ENCODE data around the gene ATAD3A.

Gene ATAD3A

DNA sequence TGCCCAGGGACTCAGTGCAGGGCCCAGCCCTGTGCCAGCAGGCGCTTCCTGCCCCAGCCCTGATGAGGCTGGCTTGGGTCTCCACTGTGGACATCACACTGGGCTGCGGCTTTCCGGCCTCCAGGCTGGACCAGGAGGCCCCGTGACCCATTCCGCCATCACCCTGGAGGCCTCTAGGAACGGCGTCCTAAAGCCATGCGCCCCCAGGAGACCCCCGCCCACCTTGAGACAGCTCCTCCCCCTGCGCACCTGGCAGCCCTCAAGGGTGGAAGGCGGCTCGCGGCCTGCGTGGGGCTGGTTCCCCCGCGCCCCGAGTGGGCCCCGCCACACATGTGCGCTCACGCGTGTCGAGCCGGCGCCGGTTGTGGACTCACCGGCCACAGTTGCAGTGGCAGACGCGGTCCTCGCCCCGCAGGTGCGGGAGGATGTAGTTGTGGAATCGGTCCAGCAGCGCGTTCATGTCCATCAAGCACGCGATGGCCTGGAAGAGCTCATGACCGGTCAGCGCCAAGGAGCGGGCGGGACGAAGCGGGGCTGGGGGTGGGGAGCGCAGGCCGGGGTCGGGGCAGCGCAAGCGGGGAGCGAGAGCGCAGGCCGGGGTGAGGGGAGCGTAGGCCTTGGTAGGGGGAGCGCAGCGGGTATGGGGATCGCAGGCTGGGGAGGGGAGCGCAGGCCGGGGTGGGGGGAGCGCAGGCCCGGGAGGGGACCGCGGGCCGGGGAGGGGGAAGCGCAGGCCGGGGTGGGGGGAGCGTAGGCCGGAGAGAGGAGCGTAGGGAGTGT lies 27.5 kb downstream of the ATAD3A start:
- no peak for DNase-seq (ENCODE audit: low read depth in 2 of 2)

DNA sequence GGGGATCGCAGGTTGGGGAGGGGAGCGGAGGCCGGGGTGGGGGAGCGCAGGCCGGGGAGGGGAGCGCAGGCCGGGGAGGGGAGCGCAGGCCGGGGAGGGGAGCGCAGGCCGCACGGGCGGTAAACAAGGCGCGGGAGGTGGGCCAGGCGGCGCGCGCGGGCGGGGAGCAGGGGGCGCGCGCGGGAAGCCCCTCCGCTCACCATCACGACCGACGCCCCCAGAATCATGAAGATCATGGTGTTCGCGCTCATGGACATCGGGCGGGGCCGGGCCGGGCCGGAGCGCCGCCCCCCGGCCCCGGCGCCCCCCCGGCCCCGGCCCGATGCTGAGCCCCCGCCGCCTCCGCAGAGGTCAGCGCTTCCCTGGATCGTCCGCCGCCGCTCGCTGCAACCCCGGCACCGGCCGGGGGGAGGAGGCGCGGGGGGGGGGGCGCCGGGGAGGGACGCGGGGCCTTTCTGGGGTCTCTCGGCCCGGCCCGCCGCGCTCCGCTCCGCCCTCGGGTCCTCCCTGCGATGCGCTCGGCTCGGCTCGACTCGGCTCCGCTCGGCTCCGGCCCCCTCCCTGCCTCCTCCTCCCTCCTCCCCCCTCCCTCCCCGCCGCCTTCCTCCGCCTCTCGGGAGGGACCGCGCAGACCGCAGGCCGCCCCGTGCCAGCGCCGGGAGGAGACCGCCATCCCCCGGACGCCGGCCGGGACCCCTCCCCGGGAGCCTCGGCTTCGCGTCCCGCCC lies 28.3 kb downstream of the ATAD3A start, which contains the start of gene TMEM240:
Gene TMEM240 (minus strand): TSS at position 535 of the 728 bp plus-strand sequence. CDS start 278 bp downstream, at position 257.
- peak; percentile 41 to 45 for DNase-seq (ENCODE audit: low read depth in 2 of 2)

GRCh38 chr1:1540818-1541628 lies 29.1 kb downstream of the ATAD3A start:
- no peak for DNase-seq (ENCODE audit: low read depth in 2 of 2)

DNA sequence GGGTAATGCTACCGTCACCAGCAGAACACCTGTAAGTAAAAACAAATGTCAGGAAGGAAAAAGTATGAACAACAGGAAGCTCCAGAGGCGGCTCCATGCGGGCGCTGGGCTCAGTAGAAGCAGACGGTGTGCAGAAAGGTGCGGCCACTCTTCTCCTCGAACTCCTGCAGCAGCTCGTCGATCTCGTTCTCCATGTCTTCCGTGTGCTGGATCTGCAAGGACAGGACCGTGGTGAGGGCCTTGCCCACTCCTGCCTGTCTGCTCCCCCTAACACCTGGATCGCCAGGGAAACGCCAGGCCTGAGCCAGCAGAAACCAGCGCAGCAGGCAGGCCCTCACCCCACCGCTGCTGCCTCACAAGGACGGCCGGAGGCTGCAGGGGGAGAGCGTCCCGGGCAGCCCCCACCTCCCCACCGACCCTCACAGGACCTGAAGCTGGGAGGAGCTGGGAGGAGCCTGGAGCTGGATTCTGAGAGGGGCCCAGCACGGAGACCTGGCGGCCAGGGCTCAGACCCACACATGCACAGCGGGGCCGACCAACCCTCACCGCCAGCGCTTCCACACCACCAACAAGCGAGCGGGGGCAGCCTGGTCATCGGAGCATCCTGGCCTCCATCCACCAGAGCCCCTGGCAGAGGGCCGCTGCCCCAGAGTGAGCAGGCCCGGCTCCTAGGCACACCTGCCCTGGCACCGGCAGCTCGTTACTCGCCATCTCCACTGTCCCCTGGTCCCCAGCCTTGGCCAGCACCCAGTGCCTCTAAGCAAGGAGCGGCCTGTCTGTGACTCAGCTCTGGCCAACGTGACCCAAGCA lies 30.2 kb downstream of the ATAD3A start:
- DNase-seq (ENCODE audit: low read depth in 2 of 2) = no peak

- no peak for DNase-seq (ENCODE audit: low read depth in 2 of 2)
Measured at GRCh38 chr1:1542766-1543705, 31.1 kb downstream of the ATAD3A start.

DNA sequence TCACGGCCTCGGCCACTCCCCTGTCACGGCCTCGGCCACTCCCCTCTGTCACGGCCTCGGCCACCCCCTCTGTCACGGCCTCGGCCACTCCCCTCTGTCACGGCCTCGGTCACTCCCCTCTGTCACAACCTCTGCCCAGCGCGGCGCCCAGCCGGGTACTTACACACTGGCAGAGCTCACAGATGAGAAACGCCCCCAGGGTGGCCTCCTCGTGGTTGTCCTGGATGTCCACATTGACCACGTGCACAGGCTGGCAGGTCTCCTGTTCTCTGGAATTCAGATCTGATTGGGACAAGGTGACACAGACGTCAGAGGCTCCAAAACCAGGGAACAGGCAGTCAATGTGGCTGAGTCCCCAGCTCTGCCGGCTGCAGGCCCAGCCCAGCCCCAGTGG lies 31.7 kb downstream of the ATAD3A start:
- DNase-seq (ENCODE audit: low read depth in 2 of 2) = no peak

DNA sequence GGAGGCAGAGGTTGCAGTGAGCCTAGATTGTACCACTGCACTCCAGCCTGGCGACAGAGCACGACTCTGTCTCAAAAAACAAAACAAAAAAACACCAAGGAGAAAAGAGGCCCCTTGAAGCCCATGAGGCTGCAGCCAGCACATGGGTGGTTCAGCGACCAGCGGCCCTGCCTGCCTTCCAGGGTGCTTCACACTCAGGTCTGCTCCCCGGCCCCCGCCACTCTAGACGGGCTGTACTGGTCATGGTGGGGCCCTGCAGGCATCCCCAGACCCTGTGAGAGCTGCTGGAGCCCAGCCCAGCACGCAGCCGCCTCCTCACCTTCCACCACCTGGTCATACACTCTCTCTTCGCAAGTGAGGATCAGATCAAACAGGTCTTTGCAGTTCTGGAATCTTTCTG lies 32.6 kb downstream of the ATAD3A start:
- DNase-seq (ENCODE audit: low read depth in 2 of 2) = no peak

DNA sequence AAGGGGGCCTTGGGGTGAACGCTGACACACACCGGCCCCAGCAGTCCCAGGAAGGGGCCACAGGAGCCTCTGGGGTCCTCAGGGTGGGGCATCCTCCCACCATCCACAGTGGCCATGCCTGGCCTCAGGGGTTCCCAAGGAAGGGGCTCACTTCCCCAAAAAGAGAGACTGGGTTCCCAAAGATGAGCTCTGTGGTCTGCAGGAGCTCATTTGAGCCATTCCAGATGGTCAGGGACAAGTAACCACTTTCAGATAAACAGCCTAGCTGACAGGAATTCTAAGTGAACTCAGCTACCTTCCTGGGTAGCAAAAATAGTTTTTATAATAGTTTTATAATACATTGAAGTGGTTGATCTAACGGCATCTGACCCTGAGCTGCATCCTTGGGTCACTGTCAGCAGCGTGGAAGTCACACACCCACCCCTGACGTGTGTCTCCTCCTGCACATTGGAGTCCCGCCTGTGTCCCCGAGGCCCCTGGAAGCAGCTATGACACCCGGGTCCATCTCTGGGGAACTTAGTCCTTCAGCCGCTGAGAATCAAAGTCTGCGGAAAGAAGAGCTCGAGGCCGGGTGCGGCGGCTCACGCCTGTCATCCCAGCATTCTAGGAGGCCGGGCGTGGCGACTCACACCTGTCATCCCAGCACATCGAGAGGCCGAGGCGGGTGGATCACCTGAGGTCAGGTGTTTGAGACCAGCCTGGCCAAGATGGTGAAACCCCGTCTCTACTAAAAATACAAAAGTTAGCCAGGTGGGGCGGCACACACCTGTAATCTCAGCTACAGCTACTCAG lies 34.2 kb downstream of the ATAD3A start:
- DNase-seq (ENCODE audit: low read depth in 2 of 2) = no peak

DNA sequence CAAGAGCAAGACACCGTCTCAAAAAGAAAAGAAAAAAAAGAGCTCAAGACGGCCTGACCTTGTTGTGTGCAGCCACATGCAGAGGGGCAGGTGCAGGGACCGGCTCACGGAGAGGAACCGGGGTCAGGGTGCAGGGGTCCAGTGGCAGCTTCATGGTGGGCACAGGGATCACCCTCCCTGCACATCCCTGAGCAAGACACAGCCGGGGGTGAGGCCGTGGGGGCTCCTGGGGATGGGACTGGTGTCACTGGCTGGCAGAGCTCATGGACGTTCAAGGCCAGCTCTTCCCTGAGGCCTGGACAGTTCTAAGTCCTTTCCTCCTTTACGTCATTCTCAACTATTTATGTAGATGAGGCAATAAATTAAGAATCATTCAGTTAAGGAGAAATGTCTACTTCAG lies 35.0 kb downstream of the ATAD3A start:
- DNase-seq (ENCODE audit: low read depth in 2 of 2) = no peak

GRCh38 chr1:1547476-1547875 lies 35.5 kb downstream of the ATAD3A start:
- DNase-seq (ENCODE audit: low read depth in 2 of 2) = no peak

- DNase-seq (ENCODE audit: low read depth in 2 of 2) = no peak
Measured at GRCh38 chr1:1548591-1548990, 36.6 kb downstream of the ATAD3A start.

- no peak for DNase-seq (ENCODE audit: low read depth in 2 of 2)
Measured at GRCh38 chr1:1550087-1550486, 38.1 kb downstream of the ATAD3A start.

DNA sequence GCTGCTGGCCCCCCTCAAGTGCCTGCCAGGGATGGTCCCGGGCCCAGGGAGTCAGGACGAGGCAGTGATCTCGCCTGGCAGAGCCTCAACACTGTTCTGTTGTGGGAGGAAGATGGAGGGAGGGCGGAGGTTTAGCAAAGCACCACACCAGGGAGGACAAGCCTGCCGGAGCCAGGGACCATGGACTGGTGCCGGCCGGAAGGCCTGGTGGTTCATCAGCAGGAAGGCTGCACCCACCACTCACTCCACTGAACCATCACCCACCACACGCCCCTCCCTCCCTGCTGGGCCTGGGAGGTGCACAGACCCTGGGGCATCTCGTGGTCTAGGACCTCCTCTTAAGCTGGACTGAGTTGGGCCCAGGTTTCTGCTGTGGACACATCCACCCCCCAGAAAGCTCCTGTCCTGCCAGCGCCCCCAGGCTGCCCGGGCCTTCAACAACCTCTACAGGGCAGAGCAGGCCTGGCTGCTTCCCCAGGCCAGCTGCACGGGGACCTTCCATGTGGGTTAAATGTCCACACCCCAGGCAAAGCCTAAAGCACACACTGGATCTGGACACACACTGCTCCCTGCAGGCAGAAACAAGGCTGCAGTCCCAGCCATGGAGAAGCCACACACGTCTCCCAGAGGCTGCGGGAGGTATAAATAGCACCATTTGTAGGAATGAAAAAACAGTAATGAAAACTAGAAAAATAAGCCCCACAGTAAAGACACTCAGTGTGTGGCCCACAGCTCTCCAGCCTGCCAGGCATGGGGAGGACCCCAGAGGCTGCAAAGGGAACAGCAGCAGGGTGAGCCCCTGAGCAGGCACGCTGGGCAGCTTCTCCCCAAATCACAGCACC lies 38.9 kb downstream of the ATAD3A start:
- DNase-seq (ENCODE audit: low read depth in 2 of 2) = no peak

GRCh38 chr1:1551524-1552262 lies 39.7 kb downstream of the ATAD3A start:
- no peak for DNase-seq (ENCODE audit: low read depth in 2 of 2)

DNA sequence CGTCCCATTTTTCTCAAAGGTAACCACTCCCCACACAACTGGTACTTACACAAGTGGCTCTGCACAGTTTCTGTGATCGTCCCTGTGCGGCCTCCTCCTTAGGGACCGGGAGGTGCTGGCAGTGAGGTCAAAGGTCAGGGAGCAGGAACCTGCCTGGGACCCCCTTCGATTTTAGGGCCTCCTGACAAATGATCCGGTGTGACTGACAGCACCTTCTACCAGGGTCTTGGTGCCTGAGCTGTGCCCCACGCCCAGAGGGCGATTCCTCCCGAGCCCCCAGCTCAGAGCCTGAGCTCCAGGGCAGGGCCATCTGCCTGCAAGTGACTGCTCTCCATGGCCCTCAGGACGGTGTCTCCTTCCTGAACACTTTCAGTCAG lies 40.3 kb downstream of the ATAD3A start:
- DNase-seq (ENCODE audit: low read depth in 2 of 2) = no peak

DNA sequence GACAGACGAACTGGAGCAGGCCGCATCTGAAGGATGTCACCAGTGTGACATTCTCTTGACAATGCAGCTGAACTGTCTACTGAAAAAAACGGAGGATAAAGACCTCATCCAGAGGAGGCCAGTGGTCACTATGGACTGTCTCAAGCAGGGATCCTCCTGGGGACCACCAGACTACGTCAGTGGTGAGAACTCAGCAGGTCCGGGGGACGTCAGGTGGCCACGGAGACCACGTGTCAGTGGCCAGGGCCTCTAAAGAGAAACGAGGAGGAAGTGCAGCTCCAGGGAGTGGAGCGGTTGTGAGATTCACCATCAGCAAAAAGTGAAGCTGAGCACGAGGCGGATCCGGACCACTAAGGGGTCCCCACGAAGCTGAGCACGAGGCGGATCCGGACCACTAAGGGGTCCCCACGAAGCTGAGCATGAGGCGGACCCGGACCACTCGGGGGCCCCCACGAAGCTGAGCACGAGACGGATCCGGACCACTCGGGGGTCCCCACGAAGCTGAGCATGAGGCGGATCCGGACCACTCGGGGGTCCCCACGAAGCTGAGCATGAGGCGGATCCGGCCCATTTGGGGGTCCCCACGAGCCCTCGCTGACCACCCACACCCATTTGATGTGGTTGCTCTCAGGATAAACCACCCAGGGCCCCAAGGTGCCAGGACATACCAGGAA lies 42.0 kb downstream of the ATAD3A start:
- DNase-seq (ENCODE audit: low read depth in 2 of 2) = no peak

GRCh38 chr1:1554550-1554925 lies 42.6 kb downstream of the ATAD3A start:
- no peak for DNase-seq (ENCODE audit: low read depth in 2 of 2)

Data from activated CD4-positive, alpha-beta T cell treated with anti-CD3 and anti-CD28 coated beads for 24 hours (primary cell).